Brain pericyte (primary cell): Measurements from ENCODE around the gene FANCF.
A peak's percentile ranks its signal among the peaks of the same experiment; 100 is the strongest.

Experiments used
- DNase-seq: peaks from one replicate; pipeline ENCODE4 v3.0.0-alpha.2; 2012; ENCODE audit warnings: low read depth, low spot score

The FANCF gene

GRCh38 chr11:22624742-22625447 is 728 bp downstream of the FANCF start:
- peak; percentile 8 for DNase-seq

GRCh38 chr11:22617868-22618267 is 7.8 kb downstream of the FANCF start:
- no peak for DNase-seq

GRCh38 chr11:22603933-22604332 is 21.7 kb downstream of the FANCF start:
- DNase-seq, result no peak

GRCh38 chr11:22602504-22602903 is 23.1 kb downstream of the FANCF start:
- DNase-seq, result no peak

GRCh38 chr11:22599458-22599857 is 26.2 kb downstream of the FANCF start:
- no peak for DNase-seq

GRCh38 chr11:22597062-22597461 is 28.6 kb downstream of the FANCF start:
- DNase-seq, result no peak

GRCh38 chr11:22584976-22585375 is 40.6 kb downstream of the FANCF start:
- DNase-seq, result no peak

- no peak for DNase-seq
Observed at GRCh38 chr11:22583963-22584492, 41.6 kb downstream of the FANCF start.

GRCh38 chr11:22582151-22582410 is 43.5 kb downstream of the FANCF start:
- DNase-seq, result no peak

GRCh38 chr11:22581354-22582150 is 44.1 kb downstream of the FANCF start:
- no peak for DNase-seq

- no peak for DNase-seq
Observed at GRCh38 chr11:22577854-22578253, 47.8 kb downstream of the FANCF start.
